ENCODE data around the gene EPG5. TPM values are rescaled to one million over a fixed set of nuclear protein-coding genes. Genes with fewer than 3 reads are reported as not detected.
"Not testable (repeated sequence)": the region's sequence is repeated elsewhere in the genome, so short reads cannot be mapped to it uniquely, and the experiment has no call there.

The EPG5 gene
- polyA plus RNA-seq, 1 donor from 2014 or later = 18.0 TPM

- not testable (repeated sequence) for H3K9me2 ChIP-seq (ENCODE audit: insufficient read depth, low read length); H3K79me2 ChIP-seq (replicated peaks; ENCODE audit: insufficient read depth, low read length); H3K4me2 ChIP-seq (ENCODE audit: low read length); H3K27ac ChIP-seq (ENCODE audit: low read length); H4K20me1 ChIP-seq (ENCODE audit: insufficient read depth); H3F3A ChIP-seq (ENCODE audit: insufficient read depth, low read length, poor library complexity, severe bottlenecking); H3K4me3 ChIP-seq (ENCODE audit: low read length); H3K27me3 ChIP-seq (ENCODE audit: insufficient read depth, low read depth, low read length); H3K9ac ChIP-seq (ENCODE audit: low read length); H3K9me3 ChIP-seq (ENCODE audit: low read length); H2AFZ ChIP-seq (ENCODE audit: low read depth, low read length); H3K36me3 ChIP-seq (ENCODE audit: insufficient read depth, low read length)
Observed at GRCh38 chr18:45848643-45849042, 118.5 kb downstream of the EPG5 start.

DNA sequence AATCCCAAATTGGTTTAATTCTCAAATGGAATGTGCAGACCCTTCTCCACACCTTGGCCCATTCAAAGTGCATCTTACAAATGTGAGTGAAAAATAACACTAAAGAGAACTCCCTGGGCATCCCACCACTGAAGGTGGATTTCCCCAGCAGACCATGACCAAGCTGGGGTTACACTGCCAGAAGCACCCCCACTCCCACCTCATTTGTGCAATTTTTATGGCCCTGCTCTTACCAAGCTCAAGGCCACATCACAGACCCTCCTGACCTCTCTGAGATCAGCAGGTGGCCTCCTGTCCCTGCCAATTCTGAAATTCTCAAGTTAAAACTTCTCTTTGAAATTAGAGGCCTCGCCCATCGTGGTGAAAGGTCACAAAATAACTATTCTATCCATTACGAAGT lies 120.0 kb downstream of the EPG5 start:
- H3K27ac ChIP-seq (ENCODE audit: low read length) = no peak overlapping the region
- H3K27me3 ChIP-seq (ENCODE audit: insufficient read depth, low read depth, low read length) = no peaks in the 10 kb centered on the region
- H2AFZ ChIP-seq (ENCODE audit: low read depth, low read length) = no peak overlapping the region
- no peaks in the 10 kb centered on the region for H3K9me2 ChIP-seq (ENCODE audit: insufficient read depth, low read length)
- H3K79me2 ChIP-seq (replicated peaks; ENCODE audit: insufficient read depth, low read length) = no peaks in the 10 kb centered on the region
- H3K4me2 ChIP-seq (ENCODE audit: low read length) = no peak overlapping the region
- no peaks in the 10 kb centered on the region for H3F3A ChIP-seq (ENCODE audit: insufficient read depth, low read length, poor library complexity, severe bottlenecking)
- no peak overlapping the region for H3K9ac ChIP-seq (ENCODE audit: low read length)
- H3K4me3 ChIP-seq (ENCODE audit: low read length) = no peak overlapping the region
- H3K36me3 ChIP-seq (ENCODE audit: insufficient read depth, low read length) = no peaks in the 10 kb centered on the region
- TF ChIP-seq REST (IDR thresholded peaks at IDR 0.05; ENCODE audit: borderline replicate concordance) = no peak
- no peak for TF ChIP-seq POLR2AphosphoS5 (IDR thresholded peaks at IDR 0.05)
- TF ChIP-seq RAD21 (conservative IDR thresholded peaks at IDR 0.05) = no peak
- TF ChIP-seq MXI1 (conservative IDR thresholded peaks at IDR 0.05; ENCODE audit: poor library complexity, severe bottlenecking) = no peak
- no peak for TF ChIP-seq EZH2 (IDR thresholded peaks at IDR 0.05; ENCODE audit: borderline replicate concordance, insufficient read depth, low read length, poor library complexity, severe bottlenecking)
- TF ChIP-seq TAF1 (IDR thresholded peaks at IDR 0.05; ENCODE audit: low read depth) = no peak
- no peak for TF ChIP-seq EP300 (conservative IDR thresholded peaks at IDR 0.05; ENCODE audit: poor library complexity, severe bottlenecking)
- TF ChIP-seq, protein P1, sequence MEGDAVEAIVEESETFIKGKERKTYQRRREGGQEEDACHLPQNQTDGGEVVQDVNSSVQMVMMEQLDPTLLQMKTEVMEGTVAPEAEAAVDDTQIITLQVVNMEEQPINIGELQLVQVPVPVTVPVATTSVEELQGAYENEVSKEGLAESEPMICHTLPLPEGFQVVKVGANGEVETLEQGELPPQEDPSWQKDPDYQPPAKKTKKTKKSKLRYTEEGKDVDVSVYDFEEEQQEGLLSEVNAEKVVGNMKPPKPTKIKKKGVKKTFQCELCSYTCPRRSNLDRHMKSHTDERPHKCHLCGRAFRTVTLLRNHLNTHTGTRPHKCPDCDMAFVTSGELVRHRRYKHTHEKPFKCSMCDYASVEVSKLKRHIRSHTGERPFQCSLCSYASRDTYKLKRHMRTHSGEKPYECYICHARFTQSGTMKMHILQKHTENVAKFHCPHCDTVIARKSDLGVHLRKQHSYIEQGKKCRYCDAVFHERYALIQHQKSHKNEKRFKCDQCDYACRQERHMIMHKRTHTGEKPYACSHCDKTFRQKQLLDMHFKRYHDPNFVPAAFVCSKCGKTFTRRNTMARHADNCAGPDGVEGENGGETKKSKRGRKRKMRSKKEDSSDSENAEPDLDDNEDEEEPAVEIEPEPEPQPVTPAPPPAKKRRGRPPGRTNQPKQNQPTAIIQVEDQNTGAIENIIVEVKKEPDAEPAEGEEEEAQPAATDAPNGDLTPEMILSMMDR (IDR thresholded peaks at IDR 0.05; ENCODE audit: poor library complexity, severe bottlenecking) = no peak
- no peak for TF ChIP-seq SMC3 (conservative IDR thresholded peaks at IDR 0.05; ENCODE audit: poor library complexity)
- no peaks in the 10 kb centered on the region for H4K20me1 ChIP-seq (ENCODE audit: insufficient read depth)
- no peaks in the 10 kb centered on the region for H3K9me3 ChIP-seq (ENCODE audit: low read length)

GRCh38 chr18:45845410-45845809 lies 121.7 kb downstream of the EPG5 start:
- no peak overlapping the region for H2AFZ ChIP-seq (ENCODE audit: low read depth, low read length)
- H3K9me3 ChIP-seq (ENCODE audit: low read length) = no peaks in the 10 kb centered on the region
- H3K4me3 ChIP-seq (ENCODE audit: low read length) = no peak overlapping the region
- no peak overlapping the region for H3K9ac ChIP-seq (ENCODE audit: low read length)
- H3F3A ChIP-seq (ENCODE audit: insufficient read depth, low read length, poor library complexity, severe bottlenecking) = no peaks in the 10 kb centered on the region
- no peaks in the 10 kb centered on the region for H3K36me3 ChIP-seq (ENCODE audit: insufficient read depth, low read length)
- H3K9me2 ChIP-seq (ENCODE audit: insufficient read depth, low read length) = no peaks in the 10 kb centered on the region
- no peaks in the 10 kb centered on the region for H3K27me3 ChIP-seq (ENCODE audit: insufficient read depth, low read depth, low read length)
- TF ChIP-seq RAD21 (conservative IDR thresholded peaks at IDR 0.05) = no peak
- H3K27ac ChIP-seq (ENCODE audit: low read length) = no peak overlapping the region
- no peaks in the 10 kb centered on the region for H3K79me2 ChIP-seq (replicated peaks; ENCODE audit: insufficient read depth, low read length)
- no peak overlapping the region for H3K4me2 ChIP-seq (ENCODE audit: low read length)
- no peaks in the 10 kb centered on the region for H4K20me1 ChIP-seq (ENCODE audit: insufficient read depth)
